GM04504 (cell line): ENCODE results near the gene MAPT.
A peak's percentile ranks its signal among the peaks of the same experiment; 100 is the strongest.
"Not testable (repeated sequence)": the region's sequence is repeated elsewhere in the genome, so short reads cannot be mapped to it uniquely, and the experiment has no call there.

ENCODE experiments used
- DNase-seq: peaks from one replicate; pipeline ENCODE4 v3.0.0-alpha.2; 2012; ENCODE audit warnings: low read depth

Gene MAPT

GRCh38 chr17:45927247-45927646 lies 32.9 kb downstream of the MAPT start:
- DNase-seq = no peak

- DNase-seq = no peak
Measured at GRCh38 chr17:45929344-45929743, 35.0 kb downstream of the MAPT start.

DNA sequence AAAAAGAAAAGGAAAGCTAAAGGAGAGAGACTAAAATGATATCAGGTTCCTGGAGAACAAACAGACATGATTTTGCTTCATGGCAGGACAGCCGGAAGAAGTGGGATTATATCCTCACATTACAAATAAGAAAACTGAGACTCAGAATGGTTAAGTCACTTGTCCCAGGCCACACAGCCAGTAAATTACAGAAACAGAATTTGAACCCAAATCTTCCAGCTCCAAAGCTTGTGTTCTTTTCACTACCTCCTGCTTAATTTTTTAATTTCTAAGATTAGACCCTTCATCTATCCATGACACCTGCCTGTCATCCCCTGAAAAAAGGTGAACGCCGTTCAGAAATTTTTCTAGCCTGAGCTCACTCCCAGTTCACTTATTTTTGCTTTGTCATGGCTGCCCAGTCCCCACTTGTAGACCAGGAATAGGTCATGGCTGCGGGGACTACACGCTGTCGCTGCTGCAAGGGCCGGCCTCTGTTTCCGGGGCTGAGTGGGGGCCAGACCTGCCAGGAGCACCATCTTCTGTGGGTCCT lies 36.1 kb downstream of the MAPT start:
- no peak for DNase-seq

GRCh38 chr17:45931677-45932076 lies 37.3 kb downstream of the MAPT start:
- DNase-seq = no peak

- no peak for DNase-seq
Measured at GRCh38 chr17:45934044-45934979, 40.0 kb downstream of the MAPT start.

GRCh38 chr17:45935197-45935709 lies 40.9 kb downstream of the MAPT start:
- no peak for DNase-seq

DNA sequence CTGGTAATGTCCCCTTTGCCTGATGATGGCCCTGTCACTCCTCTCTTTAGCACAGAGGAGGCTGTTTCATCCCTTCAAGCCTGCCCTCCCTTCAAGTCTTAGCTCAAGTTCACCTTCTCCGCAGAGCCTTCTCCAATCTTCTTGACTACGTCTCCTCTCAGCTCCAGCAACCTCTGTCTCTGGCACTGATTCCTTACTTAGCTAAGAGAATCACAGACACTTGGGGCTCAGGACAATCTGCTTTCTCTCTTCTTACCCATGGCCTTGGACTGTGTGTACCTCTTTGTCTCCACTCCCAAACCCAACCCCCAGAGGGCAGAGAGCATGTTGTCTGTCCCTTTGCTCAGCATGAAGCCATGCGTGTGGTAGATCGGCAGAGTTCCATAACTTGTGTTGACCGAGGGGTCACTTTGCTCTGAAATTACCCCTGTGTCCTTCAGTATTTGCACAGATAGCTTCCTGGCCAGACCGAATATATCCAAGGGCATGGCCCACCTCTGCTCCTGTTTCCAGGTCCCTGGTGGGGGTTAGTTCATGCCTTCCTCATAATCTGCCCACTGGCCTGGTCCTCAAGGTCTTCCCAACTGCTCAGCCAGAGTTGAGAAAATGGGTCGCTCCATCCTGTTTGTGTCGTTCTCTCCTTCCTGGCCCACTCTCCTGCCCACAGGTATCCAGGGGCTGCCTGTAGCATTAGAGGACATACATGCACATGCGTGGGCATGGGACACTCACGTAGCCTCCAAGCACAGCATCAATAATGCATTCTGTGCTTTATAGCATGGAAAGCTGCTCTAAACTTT lies 41.6 kb downstream of the MAPT start:
- no peak for DNase-seq

GRCh38 chr17:45936610-45937009 lies 42.3 kb downstream of the MAPT start:
- DNase-seq = no peak

DNA sequence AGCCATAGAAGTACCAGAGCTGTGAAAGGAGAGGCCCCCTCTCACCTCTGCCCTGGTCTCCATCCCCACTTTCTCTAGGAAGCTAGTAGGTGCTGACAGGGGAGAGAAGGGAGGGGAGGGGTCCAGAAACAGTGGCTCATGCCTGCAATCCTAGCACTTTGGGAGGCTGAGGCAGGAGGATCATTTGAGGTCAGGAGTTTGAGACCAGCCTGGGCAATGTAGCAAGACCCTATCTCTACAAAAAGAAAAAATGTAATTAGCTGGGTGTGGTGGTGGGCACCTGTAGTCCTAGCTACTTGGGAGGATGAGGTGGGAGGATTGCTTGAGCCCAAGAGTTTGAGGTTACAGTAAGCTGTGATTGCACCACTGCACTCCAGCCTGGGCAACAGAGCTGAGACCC lies 42.8 kb downstream of the MAPT start:
- DNase-seq = not testable (repeated sequence)

DNA sequence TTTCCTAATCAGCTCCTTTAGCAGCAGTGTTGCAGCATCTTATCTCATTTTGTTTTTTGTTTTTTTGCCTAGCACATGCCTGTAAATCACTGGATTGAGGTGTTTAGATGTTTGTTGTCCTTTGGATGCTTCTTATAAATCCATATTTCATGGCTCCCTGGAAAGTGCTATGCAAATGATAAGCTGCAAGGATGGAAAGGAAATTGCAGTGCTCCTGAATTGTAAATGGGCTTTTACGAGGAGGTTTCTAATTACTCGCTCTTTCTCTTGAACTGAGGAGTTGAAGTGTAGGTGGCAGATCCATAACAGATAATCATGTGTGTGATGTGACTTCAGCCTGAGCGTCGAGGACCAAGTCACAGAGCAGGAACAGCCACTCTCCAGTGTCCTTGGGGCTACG lies 45.0 kb downstream of the MAPT start:
- DNase-seq = no peak

DNA sequence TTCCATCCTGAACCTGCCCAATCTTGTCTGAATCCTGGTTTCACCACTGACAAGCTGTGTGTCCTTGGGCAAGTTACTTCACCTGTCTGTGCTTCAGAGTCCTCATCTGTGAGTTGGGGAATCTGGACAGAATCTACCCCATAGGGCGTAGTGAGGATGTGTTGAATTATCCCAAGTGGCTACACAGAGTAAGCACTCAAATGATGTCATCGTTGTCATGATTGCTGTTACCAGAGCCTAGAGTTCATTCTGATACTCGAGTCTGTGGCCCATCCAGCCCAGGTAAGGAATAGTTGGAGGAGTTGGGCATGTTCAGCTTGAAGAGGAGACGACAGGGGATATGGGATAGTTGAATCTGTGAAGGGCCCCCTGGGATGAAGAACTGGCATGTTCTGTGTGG lies 45.9 kb downstream of the MAPT start:
- no peak for DNase-seq

DNA sequence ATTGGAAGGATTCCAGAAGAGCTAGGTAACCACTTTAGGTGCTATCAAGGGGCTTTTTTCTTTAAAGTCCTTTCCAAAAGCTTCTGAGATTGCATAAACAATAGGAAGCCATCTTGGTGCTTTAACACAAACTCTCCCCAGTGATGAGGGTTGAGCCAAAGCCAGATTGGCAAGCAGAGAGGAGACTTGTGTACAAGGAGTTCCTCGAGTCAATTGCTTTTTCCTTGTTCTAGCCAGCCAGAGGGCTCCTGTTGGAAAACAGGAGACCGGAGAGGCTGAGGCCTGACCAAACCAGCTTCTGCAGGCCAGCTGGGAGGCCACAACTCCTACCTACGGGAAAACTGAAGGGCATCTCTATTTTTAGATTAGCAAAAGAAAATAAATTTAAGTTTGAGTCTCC lies 46.5 kb downstream of the MAPT start:
- no peak for DNase-seq

GRCh38 chr17:45941395-45941794 lies 47.0 kb downstream of the MAPT start:
- no peak for DNase-seq

DNA sequence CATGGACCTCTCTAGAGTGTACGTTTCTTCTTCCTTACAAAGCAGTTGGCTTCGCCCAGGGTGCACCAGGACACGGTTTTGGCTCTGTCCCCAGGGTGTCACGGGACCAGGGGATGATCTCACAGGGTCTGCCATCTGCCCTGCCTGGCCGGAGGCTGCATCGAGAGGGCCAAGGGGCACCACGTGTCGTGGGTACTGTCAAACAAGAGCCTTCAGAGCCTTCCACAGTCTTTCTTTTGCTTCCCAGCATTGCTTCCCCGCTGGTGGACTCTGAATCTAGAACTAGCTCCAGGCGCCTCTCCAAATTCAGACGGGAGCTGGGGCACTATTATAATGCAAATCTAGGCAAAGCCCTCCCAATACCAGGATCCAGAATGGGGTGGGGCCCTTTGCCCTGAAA lies 47.9 kb downstream of the MAPT start:
- DNase-seq = peak; percentile 19

- no peak for DNase-seq
Measured at GRCh38 chr17:45946841-45947256, 52.5 kb downstream of the MAPT start.

- DNase-seq = no peak
Measured at GRCh38 chr17:45948498-45948880, 54.1 kb downstream of the MAPT start.

DNA sequence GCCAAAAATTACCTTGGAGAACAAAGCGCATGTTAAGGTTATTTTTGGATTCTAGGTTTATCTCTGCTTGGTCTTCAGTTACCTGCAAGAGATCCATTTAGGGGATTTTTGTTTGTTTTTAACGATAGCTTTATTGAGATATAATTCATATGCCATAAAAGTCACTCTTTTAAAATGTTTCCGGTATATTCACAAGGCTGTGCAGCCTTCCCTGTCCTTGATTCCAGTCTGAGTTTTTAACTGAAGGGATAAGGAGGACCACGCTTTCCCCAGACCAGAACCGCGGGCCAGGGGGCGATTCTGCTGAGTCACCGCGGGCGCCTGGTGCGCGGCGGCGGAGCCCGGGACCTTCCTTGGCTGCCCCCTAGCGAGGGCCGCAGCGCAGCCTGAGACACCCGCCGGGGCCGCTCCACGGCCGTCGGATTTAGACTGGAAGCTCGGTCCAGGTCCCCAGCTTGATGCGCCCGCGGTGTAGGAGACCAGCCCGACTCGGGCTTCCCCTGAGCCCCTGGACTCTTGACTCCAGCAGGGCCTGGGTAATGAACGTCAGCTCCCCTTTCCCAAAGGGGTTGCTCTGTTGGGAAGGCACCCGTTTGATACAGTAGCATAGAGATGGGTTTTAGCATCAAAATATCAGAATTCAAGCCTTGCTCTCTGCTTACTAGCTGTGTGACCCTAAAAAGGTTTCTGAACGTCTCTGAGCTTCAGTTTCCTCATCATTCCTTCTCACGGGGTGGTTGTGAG lies 54.7 kb downstream of the MAPT start:
- DNase-seq = peak; percentile 24

GRCh38 chr17:45949755-45950320 lies 55.5 kb downstream of the MAPT start:
- no peak for DNase-seq

DNA sequence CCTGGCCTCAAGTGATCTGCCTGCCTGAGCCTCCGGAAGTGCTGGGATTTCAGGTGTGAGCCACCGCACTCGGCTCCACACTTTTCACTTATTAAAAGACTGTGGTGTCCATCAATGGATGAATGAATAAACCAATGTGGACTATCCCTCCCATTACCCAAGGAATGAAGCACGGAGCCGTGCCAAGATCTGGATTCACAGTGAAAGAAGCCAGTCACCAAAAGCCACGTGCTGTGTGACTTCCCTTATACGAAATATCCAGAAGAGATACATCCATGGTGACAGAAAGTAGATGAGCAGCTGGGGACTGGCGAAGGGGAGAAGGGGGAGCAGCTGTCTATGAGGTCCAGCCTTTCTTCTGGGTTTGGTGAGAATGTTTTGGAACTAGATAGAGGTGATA lies 56.5 kb downstream of the MAPT start:
- no peak for DNase-seq

GRCh38 chr17:45951403-45951802 lies 57.0 kb downstream of the MAPT start:
- DNase-seq = no peak

GRCh38 chr17:45951941-45952340 lies 57.6 kb downstream of the MAPT start:
- DNase-seq = no peak
